ENCODE data around the gene SYT2.

DNA sequence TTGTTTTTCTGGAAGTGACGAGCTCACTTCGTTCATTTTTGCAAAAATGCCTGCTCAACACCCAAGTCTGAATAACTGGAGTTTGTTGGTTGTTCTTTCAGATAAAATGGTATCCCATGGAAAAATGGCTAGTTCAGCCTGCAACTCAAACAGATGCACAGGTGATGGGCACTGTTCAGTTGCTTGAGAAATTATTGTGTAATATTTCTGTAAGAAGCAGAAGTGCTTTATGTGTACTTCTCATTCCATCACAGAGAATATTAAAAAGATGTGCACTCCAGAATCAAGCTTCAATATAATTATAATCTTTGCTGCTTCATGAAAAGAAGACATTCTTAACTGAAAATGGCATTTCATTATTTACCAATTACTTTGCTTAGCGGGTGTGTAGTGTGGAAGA, 9.1 kb downstream of the SYT2 start:
- TF ChIP-seq, protein P1, sequence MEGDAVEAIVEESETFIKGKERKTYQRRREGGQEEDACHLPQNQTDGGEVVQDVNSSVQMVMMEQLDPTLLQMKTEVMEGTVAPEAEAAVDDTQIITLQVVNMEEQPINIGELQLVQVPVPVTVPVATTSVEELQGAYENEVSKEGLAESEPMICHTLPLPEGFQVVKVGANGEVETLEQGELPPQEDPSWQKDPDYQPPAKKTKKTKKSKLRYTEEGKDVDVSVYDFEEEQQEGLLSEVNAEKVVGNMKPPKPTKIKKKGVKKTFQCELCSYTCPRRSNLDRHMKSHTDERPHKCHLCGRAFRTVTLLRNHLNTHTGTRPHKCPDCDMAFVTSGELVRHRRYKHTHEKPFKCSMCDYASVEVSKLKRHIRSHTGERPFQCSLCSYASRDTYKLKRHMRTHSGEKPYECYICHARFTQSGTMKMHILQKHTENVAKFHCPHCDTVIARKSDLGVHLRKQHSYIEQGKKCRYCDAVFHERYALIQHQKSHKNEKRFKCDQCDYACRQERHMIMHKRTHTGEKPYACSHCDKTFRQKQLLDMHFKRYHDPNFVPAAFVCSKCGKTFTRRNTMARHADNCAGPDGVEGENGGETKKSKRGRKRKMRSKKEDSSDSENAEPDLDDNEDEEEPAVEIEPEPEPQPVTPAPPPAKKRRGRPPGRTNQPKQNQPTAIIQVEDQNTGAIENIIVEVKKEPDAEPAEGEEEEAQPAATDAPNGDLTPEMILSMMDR (IDR thresholded peaks at IDR 0.05): no peak
- TF ChIP-seq SIN3A (IDR thresholded peaks at IDR 0.05; ENCODE audit: borderline replicate concordance, low read depth, low read length) (no peak), YY1 (IDR thresholded peaks at IDR 0.05; ENCODE audit: low read depth) (no peak), TAF1 (IDR thresholded peaks at IDR 0.05; ENCODE audit: borderline replicate concordance, low read depth, low read length) (no peak)
- TF ChIP-seq, protein P2, sequence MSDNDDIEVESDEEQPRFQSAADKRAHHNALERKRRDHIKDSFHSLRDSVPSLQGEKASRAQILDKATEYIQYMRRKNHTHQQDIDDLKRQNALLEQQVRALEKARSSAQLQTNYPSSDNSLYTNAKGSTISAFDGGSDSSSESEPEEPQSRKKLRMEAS (IDR thresholded peaks at IDR 0.05; ENCODE audit: low read depth): no peak

Data from SK-N-SH (cell line).